Hematopoietic multipotent progenitor cell treated with erythropoietin and hydrocortisone succinate and interleukin-3 and kit ligand, for 17 days (in vitro differentiated cells): ENCODE results near the gene TXNDC17.
"Not testable (repeated sequence)": the region's sequence is repeated elsewhere in the genome, so short reads cannot be mapped to it uniquely, and the experiment has no call there.

ENCODE experiments used
- DNase-seq: peaks from one replicate; pipeline ENCODE4 v3.0.0-alpha.2; 2015; ENCODE audit warnings: low spot score

Gene TXNDC17

GRCh38 chr17:6640536-6641246, at the start of gene TXNDC17, which contains the start of gene KIAA0753:
Gene TXNDC17 (plus strand): TSS chr17:6641060. CDS start chr17:6641083, 23 bp downstream.
Gene KIAA0753 (minus strand): TSS chr17:6640711. CDS start chr17:6635103, 5,608 bp downstream.
- peak; percentile 87 for DNase-seq

GRCh38 chr17:6591599-6592158, 49.2 kb upstream of the TXNDC17 start:
- DNase-seq = no peak

DNA sequence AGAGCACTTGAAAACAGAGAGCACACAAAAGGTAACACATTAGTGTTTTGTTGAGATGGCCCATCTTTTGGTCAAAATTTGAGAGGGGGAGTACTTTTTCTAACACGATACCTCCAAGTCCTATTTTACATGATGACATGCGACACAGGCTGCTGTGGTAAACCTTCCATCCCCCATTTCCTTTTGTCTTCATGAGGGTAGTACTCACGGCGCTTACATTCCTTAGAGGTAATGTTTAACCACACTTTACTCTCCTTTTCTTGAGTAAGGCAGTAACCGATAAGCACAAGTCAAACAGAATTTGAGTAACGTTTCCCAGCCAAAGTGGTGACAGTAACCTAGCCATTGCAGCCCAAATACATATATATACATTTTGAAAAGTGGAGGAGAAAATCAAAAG, 48.7 kb upstream of the TXNDC17 start:
- no peak for DNase-seq

- not testable (repeated sequence) for DNase-seq
Measured at GRCh38 chr17:6593371-6593770, 47.5 kb upstream of the TXNDC17 start.

DNA sequence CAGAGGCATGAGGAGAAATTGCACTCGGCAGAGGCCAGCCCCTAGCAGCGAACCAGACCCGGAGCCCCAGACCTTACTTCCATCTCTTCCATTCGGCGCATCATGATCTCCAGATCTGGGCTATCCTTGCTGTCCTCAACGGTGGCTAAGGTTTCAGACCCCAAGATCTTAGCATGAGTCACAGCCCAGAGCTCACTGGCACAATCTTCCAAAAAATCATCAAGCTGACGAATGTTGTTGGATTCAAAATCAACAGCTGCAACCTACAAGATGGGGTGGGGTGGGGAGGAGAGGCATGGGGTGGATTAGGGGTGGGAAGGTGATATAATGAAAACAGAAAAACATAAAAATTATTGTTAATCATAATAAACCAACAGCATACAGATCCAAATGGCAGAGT, 44.8 kb upstream of the TXNDC17 start:
- DNase-seq = no peak

GRCh38 chr17:6596511-6596910, 44.3 kb upstream of the TXNDC17 start:
- DNase-seq = no peak

DNA sequence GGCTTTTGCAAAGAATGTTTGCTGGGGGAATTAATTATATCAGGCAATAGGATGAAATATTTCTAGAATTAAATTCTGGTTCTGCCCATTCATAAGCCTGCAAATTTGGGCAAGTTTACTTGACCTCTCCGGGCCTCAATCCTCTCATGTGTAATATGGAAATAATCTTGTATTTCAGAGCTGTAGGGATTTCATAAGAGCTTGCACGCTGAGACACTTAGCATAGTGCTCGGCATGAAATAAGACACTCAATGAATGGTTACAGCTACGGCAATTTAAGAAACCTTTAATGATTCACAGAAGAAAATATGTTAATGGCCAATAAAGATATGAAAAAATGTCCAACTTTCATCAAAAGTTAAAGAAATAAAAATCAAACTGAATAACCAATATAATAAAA, 43.9 kb upstream of the TXNDC17 start:
- no peak for DNase-seq

- no peak for DNase-seq
Measured at GRCh38 chr17:6597727-6598126, 43.1 kb upstream of the TXNDC17 start.

DNA sequence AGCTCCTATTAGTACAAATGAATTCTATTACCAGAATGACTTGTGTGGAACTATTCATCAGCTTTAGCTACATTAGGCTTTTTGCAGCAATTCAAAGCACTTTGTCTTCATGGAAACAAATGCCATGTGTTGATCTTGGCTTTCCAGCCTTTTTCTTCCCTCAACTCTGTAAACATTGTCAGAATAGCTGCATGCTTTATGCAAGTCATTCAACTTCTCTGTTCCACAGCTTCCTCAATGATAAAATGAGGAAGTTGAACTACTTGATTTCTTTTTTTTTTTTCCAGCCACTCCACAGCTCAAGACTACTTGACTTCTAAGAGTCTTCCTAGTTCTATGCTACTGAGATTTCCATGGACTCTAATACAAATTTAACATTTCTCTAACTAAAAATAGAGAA, 41.5 kb upstream of the TXNDC17 start:
- DNase-seq = no peak

- DNase-seq = no peak
Measured at GRCh38 chr17:6602141-6602540, 38.7 kb upstream of the TXNDC17 start.

- DNase-seq = no peak
Measured at GRCh38 chr17:6603744-6604325, 37.0 kb upstream of the TXNDC17 start.

GRCh38 chr17:6605142-6605541, 35.7 kb upstream of the TXNDC17 start:
- DNase-seq = no peak

DNA sequence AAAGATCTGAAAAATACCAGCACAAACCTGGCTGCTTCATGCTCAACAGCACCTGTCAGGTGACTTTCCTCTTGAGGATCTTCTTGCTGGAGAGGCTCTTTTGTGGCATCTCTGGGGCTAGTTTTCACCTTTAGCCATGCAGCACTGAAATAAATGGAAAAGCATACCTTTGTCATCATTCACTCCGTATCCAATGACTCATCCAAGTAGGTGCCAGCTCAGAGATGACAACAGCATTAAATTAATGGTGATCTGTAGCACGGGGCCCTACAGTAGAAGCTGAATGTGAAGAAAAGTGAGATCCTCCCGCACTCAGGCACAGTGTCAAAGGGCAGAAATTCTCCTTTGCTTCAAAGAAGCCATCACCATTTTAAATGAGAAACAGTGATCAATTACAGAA, 32.5 kb upstream of the TXNDC17 start:
- DNase-seq = no peak

- DNase-seq = no peak
Measured at GRCh38 chr17:6610011-6610410, 30.8 kb upstream of the TXNDC17 start.

- no peak for DNase-seq
Measured at GRCh38 chr17:6611231-6611630, 29.6 kb upstream of the TXNDC17 start.

GRCh38 chr17:6623941-6624340, 16.9 kb upstream of the TXNDC17 start:
- DNase-seq = no peak

DNA sequence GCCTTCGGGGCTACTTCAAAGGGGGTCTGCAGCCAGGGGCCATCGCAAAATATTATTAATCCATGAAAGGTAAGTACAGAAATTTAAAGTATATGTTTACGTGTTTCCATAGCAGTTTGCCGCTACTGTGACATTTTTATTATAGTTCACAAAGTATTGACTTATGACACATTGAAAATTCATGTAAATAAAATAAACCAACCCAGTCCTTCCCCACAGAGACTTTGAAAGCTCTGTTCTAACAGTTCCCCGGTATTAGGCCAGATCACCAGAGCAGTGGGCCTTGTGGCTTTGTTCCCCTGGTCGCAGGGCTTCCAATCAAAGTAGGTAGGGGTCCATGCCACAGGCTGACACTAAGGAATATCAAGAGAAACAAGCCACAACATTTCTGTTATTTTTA, 14.2 kb upstream of the TXNDC17 start:
- no peak for DNase-seq

- no peak for DNase-seq
Measured at GRCh38 chr17:6627019-6627418, 13.8 kb upstream of the TXNDC17 start.

GRCh38 chr17:6630390-6630789, 10.5 kb upstream of the TXNDC17 start:
- no peak for DNase-seq

DNA sequence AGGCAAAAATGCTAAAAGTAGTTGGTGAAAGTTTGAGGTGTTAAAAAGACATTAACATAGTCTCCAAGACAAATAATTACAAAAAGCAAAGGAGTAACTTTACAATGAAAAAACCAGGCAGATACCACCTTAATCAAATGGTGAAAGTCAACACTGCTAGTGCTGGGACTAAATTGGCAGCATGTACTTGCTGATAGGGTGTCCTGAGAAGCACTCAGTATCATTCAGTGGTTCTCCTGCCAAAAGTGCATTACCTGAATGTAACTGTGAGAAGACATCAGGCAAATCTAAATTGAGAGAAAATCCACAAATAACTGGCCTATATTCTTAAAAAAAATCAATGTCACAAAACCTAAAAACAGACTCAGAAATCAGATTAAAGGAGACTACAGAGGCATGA, 8.3 kb upstream of the TXNDC17 start:
- DNase-seq = no peak

- no peak for DNase-seq
Measured at GRCh38 chr17:6633263-6633662, 7.6 kb upstream of the TXNDC17 start.

- DNase-seq = no peak
Measured at GRCh38 chr17:6636105-6636504, 4.8 kb upstream of the TXNDC17 start.

DNA sequence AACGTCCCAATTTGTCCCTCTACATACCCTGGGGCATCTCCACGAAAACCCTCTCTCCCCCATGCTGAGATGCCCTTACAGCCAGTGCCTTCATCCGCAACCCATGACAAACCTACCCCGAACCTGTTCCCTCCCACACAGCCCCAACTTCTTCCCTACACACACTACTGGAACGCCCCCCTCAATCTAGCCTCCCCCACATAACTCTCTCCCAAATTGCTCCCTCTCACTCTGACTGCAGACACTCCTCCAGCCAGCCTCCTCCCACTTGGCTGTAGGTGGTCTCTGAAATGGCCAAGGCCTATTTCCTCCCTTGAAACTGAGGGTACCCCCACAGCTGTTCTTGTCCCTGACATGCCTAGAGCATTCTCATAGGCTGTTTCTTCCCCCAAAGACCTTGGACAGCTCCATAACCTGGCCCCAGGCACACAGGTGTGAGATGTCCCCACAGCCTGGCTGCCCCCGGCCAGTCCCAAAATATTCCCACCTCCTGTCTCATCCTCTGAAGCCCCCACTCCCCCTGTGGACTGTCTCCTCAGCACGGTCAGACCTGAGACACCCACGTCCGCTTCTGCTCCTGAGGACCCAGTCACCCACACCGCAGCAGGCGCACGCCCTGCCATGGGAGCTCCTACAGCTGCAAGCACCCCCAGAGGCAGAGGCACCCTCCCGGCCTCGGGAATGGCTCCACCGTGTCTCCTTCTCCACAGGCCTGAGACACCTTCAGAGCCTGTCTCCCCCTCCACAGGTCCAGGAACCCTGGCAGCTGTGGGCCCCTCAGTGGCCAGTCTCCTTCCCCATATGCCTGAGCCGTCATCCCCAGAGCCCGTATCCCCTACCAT, 4.0 kb upstream of the TXNDC17 start:
- DNase-seq = no peak
